IPS DF 4.7 (cell line): ENCODE results near the gene CARD10.

Source experiments
- DNase-seq: peaks from one replicate; pipeline ENCODE4 v3.0.0-alpha.2; 2013; ENCODE audit warnings: low spot score; ENCODE audit errors: extremely low read depth

The CARD10 gene

GRCh38 chr22:37442537-37442936 lies 76.7 kb downstream of the CARD10 start:
- no peak for DNase-seq

- no peak for DNase-seq
Measured at GRCh38 chr22:37442135-37442534, 77.1 kb downstream of the CARD10 start.

- no peak for DNase-seq
Measured at GRCh38 chr22:37440875-37441274, 78.3 kb downstream of the CARD10 start.
